Ecto neural progenitor cell (in vitro differentiated cells): ENCODE data around the gene IQCE.
"Not testable (repeated sequence)": the region's sequence is repeated elsewhere in the genome, so short reads cannot be mapped to it uniquely, and the experiment has no call there.

ENCODE experiments used
- DNase-seq: peaks from one replicate; pipeline ENCODE4 v3.0.0-alpha.2; 2018; ENCODE audit warnings: low spot score

The IQCE gene

DNA sequence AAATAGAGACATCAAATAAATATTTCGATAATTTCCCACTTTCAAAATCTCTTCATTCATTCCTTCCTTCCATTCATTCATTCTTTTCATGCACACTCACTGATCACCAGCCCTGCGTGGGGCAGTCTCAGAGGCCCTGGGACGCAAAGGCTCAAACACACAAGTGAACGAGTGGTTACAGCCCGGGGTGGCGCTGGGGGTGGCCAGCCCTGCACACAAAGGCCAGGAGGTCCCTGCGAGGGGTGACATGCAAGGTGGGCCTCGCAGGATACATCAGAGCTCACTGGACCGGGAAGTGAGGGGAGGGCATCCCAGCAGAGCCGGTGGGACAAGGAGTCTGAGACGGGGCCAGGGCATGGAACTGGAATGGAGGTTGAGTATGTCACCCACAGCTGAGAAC is 43.1 kb downstream of the IQCE start:
- no peak for DNase-seq

DNA sequence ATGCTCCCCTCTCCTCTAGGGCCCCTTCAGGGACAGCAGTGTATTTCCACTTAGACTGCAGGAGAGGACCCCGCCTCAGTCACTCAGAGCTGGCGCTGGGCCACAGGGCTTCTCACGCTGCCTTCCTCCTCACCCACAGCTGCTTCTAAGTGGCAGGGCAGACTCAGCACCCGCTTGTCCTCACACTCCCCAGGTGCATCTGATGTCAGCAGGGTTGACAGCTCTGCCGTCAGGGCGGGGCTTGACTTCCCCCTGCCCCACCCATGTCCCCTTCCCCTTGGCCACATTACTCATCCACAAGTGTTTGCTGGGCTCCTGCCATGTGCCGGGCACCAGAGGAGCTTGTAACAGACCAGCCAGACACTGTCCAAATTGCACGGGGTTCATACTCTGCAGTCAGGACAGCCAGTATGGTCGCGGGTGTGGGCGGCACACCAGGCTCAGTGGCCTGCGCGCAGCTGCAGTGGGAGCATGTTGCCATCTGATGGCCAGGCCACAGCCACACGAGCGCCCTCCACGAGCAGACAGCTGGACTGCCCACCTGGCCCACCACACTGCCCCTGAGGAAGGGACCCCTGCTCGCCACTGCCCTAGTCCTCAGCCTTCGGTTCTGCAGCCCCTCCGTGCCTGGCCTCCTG is 43.7 kb downstream of the IQCE start:
- DNase-seq, result no peak

DNA sequence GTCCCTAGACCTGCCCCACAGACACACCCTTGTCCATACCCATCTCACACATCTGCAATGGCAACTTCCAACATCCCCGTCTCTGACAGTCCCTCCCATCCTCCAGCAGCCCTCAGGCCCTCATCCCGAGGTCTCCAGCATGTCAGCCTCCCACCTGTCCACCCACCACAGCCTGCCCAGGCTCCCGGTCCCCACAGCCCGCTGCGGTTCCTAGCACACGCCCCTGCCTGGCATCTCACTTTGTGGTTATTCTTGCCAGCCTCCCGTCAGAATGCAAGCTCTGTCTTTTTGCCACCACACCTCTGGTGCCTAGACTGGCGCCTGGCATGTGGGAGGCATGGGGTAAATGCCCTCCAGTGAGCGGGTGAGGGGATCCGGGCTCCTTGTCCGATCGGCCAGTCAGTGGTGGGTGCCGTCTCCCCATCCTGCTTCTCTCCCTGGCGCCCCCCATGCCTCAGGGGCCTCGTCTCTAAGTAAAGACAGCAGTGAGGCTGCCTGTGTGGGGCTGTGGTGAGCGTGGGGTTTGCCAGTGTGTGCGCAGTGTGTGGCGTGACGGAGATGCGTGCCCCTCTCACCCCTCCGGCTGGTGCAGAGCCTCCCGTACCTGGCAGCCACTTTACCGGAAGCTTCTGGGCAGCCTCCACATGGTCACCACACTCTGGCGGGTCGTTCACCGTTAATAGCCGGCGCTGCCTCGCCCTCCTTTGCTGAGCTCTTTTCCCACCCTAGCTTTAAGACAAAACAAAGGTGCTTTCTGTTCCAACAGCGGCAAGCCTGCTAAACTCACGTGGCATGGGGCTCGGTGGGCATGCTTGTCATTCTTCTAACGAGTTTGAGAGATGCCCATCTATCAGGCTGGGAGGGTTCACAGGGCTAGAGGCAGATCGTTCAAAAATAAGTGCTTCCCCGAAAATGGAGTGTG is 44.5 kb downstream of the IQCE start:
- no peak for DNase-seq

DNA sequence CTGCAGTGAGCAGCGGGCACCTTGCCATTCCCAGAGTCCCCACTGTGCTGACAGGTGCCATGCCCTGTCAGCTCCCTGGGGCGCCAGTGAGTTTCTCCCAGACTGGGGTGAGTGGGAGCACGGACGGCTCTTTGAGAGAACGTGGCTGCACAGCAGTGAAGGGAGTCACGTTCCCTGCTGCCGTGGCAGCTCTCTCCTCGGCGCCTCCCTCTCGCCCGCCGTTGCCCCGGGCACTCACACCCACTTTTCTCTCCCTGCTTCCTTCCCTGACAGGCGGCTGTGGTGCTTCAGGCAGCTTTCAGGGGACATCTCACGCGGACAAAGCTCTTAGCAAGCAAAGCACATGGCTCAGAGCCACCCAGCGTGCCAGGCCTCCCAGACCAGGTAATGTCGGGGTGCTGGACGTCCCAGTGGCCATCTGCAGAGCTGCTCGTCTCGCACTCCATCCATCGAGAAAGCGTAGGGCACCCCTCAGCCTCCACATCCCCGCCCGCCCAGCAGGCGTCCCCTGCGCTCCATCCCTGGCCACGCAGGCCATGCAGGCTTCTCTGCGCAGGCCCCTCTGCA is 45.9 kb downstream of the IQCE start:
- DNase-seq, result no peak

DNA sequence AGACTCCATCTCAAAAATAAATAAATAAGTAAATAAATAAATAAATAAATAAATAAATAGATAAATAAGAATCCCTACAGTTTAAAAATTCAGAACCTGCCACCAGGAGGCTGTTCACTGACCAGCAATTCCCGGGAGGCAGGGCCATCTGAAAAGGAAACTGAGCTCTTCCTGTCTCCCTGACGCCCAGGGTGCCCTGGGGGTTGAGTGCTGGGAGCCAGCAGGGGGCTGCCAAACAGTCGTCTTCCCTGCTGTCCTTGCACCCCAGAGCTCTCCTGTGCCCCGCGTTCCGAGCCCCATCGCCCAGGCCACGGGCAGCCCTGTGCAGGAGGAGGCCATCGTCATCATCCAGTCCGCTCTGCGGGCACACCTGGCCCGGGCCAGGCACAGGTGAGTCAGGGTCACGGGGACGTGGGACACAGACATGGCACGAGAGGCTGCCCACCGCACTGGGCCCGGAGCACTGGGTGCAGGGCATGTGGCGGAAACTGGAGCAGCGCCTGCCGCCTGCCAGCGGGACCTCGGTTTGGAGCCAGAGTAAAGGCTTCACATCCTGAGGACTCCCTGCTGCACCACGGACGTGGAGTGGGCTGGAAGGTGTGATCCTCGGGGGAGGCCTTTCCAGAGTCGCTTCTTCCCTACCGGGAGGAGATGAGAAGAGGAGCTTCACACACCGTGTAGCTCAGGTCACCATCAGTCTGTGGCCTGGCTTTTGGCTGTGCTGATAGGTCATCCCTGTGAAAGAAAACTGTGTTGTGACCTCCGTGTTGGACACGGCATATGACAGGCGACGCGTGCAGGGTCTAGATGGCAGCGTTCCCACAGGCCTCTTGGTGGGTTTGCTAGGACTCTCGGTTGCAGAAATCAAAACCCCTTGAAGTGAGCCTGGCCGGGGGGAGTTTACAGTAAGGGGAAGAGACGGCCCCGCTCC is 47.1 kb downstream of the IQCE start:
- DNase-seq, result no peak

DNA sequence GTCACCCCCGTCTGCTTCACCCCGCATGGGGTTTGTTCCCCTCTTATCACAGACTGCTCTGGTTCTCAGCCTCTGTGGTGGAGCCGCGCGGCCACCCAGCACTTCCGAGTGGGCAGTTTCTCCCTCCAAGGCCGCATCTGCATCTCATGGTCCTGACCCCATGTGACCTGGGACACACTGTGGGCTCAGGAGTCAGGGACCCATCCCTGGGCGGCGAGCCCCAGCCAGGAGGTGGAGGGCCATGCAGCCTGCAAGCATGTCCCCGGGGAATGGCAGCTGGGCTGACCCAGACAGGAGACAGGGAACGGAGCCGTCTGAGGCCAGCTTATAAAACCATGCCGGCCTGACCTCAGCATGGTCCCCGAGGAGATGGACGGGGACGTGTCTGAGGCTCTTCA is 47.8 kb downstream of the IQCE start:
- DNase-seq, result no peak

DNA sequence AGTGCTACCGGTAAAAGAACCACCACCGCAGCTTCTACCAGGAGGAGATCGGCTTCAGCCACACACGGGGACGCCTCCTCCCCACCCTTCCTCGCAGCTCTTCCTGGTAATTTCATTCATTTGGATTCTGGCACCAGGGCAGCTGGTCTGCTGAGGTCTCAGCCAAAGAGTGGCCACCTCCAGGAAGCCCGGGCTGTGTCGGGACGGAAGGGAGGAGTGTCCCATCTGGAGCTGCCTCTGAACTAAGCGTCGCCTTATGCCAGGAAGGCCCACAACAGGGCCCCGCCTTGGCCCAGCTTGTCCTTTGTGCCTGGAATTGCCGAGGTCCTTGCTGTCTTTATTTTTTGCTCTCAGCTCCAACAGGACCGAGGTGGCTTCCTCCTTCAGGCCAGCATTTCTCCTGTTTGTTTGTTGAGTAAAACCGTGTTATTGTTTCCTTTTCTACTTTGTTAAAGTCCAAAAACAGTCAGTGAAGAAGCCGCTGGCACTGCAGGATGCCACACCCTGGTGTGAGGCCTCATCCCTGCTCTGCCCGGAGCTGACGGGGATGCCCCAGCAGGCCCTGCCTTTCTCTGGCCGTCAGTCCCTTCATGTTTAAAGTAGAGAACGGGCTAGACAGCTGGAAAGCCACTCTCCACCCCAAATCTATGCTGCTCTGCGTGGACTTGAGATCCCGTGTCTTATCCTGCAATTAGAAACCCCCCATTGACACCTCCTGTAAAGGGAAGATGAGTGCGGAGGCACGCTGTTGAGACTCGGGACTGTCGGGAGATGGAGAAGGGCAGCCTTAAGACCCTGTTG is 48.5 kb downstream of the IQCE start:
- DNase-seq, result no peak

DNA sequence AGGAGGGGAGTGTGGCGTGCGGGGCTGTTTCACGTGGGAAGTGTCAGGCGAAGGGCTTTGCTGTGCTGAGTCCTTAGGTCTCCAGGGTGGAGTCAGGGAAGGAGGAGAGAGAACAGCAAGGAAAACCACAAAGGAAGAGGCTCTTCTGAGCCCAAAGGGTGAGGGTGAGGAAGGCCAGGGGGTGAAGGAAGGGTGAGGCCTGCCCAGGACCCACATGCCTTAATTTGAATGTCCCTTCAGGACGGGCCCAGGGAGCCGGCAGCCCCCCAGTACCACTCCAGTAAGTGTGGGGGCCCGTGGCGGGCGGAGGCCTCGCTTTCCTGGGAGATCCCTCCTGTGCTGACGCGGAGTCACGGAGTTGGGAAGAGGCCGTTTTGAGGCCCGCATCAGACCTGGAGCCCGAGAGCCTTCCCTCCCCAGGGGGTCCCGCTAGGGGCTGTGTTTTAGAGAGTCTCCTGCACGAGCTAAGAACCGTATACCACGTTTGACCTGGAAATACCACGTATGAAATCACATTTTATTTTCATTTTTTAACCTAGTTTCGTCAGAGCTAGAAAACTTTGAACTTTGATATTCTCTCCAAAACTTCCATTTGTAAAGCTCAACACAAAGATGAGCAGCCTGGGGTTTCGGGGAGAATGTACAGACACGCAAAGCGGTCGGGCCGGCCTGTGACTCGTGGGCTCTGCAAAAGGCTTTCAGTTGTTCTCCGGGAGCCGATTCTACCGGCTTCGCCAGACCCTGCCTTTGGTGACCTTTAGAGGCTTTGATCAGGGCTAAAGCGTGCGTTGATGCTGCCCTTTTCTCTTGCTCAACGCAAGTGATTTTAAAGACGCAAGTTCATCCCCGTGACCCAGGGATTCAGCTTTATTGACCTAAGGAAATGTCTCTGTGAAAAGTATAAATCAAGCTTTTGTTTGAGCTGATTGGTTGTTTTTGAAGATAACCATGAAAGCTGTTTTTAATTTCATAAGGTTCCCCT is 49.4 kb downstream of the IQCE start:
- DNase-seq, result no peak

DNA sequence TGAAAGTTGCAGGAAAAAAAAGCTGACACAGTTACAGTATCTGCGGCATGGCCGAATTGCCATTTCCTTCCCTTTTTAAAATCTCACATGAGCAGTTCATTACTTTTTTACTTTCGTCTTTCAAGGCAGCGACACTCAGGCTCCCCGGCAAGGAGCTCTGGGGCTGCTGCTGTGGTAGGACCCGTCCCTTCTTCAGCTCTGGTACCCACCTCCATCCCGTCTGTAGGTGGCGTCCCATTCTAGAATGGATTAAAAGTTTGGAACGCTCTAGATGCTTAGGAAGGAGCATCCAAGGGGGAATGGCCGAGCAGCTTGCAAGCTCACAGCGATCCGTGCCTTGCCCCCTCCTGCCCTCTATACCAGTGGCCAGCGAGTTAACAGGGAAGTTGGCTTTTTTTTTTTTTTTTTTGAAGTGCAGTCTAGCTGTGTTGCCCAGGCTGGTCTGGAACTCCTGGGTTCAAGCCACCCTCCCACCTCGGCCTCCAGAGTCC is 50.2 kb downstream of the IQCE start:
- DNase-seq, result no peak

DNA sequence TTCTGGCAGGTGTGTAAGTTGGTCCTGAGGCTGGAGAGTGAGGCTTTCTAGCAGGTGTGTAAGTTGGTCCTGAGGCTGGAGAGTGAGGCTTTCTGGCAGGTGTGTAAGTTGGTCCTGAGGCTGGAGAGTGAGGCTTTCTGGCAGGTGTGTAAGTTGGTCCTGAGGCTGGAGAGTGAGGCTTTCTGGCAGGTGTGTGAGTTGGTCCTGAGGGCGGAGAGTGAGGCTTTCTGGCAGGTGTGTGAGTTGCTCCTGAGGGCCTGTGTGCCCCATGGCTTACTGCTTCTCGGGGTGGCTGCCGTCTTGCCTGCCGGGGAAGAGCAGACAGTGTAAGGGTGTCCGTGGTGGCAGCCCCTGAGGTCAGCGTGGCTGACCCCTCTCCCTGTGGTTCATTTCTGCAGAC is 50.9 kb downstream of the IQCE start:
- DNase-seq, result not testable (repeated sequence)

DNA sequence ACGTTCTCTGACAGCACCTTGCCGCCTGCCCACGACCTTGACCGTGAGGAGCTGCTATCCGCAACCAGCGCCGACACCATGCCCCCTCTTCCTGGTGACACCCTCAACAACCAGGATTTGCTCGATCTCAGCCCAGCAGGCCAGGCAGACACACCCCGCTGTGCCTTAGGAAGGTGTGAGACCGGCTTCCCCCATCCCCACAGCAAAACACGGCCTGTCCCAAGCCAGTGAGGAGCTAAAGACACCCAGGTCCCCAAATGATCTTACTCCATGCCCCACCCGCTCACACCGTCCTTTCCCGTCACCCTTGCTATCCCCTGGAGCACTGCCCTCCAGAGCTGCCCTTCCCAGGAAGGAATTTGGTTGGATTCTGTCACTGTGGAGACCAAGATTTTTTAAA is 51.7 kb downstream of the IQCE start:
- peak; percentile 41 for DNase-seq

DNA sequence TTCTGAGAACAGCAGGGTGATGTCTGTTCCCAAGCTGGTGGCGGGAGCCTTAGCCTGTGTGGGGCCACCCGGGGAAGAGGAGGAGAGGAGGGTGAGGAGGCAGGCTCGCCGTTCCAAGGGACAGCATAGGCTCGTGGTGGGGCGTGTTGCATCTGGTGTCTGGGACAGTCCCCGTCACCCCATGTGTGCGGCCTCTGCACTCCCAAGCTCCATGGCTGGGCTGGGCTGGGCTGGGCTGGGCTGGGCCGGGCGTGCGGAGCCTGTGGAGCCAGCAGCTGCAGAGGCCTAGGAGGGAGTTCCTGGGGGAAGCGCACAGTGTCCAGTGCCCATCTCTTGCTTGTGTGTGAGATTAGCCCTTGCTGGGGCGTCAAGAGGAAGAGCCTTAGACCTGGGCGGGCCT is 52.1 kb downstream of the IQCE start:
- peak; percentile 33 for DNase-seq

DNA sequence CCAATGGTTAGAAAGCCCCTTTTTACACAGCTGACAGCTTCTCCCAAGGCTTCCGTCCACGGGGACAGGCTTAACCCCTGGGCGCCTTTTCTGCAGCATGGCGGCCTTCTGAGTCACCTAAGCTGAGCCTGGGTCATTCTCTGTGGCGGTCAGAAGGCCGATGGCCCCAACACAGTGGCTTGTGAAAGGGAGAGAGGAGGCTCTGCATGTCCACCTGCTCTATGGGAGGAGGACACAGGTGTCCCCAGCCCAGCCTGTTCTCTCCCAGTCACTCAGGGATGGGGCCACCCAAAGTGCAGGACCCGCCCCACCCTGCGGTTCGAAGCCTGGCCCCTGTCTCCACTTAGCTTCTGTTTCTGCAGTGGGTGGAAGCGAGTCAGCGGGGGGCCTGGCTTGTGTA is 52.6 kb downstream of the IQCE start:
- DNase-seq, result peak; percentile 46

DNA sequence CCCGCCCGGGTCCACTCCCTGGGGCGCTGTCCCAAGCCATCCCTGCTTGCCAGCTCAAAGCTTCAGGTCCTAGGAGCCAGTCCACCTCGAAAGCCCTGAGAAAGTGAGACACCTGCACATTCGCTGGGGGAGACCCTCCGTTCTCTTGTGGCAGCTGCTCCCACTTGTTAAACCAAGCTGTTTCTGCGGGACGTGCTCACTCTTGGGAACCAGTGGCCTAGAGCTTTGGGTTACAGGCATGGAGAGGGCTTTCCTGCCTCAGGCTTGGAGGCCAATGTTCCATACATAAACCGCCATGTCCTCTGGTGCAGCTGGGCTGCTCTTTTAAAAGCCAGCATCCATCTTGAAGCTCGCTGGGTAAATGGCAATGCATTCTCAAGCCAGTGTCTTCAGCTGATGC is 53.1 kb downstream of the IQCE start:
- no peak for DNase-seq

DNA sequence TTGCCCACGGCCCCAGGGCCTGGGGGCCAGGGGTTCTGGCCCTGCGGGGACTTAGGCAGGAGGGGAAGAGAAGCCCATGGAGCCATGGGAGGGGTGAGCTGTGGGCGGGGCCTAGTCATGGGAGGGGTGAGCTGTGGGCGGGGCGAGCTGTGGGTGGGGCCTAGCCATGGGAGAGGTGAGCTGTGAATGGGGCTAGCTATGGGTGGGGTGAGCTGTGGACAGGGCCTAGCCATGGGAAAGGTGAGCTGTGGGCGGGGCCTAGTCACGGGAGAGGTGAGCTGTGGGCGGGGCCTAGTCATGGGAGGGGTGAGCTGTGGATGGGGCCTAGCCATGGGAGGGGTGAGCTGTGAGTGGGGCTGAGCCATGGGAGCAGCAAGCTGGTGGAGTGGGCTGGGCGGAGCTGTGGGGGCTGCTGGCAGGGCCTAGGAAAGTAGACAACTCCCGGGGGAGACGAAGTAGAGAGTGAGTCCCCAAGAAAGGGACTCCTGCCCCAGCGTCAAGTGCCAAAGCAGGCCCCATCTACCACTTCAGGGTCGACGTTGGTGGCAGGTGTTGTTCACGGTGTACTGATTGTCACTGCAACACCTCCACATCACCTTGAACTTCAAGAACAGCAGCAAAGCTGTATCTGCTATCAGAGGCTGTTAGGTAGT is 53.8 kb downstream of the IQCE start:
- DNase-seq, result no peak

DNA sequence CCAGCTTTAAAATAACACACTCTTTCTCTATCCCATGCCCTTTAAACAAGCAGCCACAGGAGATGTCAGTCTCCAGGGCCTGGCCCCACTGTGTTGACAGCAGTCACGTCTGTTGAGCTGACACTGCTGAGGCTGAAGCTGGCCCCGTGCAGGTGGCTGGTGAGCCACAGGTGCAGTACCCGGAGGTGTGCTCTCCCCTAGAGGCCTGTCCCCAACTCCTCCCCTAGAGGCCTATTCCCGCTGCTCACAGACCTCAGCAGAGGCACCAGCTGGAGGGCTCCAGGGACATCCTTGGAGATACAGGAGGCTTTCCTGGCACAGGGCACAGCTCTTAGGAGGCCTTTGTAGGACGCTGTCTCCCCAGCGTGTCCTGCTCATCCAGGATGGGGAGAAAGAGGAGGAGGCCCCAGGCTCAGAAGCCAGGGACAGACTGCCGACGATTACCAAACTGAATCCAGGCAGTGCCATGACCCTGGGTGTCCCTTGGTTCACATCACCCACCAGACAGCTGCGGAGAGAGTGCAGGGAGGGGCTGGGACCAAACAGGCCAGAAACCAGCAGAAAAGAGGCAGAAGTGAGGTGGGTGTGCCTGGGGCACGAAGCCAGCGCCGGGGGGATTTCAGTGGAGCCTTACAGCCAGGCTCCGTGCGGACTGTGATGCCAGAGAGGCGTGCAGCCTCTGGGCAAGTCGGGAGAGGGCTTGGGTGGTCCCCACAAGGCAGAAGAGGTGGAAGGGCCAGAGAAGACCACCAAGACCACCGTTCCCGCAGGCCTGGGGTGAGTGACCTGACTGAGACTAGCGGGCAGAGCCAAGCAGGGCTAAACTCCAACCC is 54.5 kb downstream of the IQCE start:
- DNase-seq, result peak; percentile 37

DNA sequence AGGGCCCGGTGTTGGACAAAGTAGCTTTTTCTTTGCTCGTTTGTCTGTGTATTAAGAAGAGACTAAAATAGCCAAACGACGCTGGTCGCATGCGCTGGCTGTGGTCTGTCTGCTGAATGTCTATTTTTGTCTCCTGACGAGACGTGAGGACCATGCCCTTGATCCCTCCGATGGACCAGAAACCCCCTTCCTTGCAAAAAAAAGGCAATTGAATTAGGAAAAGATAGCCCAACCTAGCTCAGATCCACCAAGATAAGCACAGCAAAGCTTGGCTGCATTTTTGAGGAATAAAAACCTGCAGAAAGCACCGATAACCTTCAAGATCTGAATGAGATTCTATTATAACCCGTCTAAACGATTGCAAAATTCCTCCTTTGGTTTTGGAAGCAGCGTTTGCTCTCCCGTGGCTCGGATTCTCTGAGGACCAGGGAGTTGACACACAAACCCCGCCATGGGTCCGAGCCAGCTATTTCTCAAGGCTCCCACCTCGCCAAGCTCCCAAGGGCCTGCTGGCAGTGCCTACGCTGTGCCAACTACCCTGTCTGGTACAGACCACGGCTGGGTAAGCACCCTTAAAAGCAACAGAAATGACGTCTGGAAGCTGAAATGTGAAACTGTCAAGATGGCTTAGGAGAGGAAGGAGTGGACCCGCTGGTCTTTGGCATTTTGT is 55.3 kb downstream of the IQCE start:
- DNase-seq, result no peak
